HG02623 (cell line): ENCODE measurements around the gene AGAP1.
"Not testable (repeated sequence)": the region's sequence is repeated elsewhere in the genome, so short reads cannot be mapped to it uniquely, and the experiment has no call there.

ENCODE experiments used
- ATAC-seq: cut with Tn5 transposase; IDR thresholded peaks from one replicate; pipeline ENCODE4 v1.9.1; 2021; ENCODE audit warnings: moderate library complexity; ENCODE audit not compliant: unreplicated experiment

AGAP1 gene

DNA sequence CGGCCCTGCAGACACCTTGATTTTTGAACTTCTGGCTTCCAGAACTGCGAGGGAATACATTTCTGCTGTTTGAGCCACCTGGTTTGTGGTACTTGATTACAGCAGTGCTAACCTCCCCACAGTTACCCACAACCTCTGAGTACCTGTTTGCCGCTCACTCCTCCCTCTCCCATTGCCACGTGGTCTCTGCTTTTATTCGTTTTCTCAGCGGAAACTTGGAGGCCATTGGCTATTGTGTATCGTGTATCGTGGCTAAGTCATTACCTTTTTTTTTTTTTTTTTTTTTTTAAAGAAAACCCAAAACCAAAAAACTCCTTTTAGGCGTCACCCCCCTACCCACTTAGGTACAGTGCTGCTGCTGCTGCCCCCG, 90.8 kb downstream of the AGAP1 start:
- no peak for ATAC-seq

DNA sequence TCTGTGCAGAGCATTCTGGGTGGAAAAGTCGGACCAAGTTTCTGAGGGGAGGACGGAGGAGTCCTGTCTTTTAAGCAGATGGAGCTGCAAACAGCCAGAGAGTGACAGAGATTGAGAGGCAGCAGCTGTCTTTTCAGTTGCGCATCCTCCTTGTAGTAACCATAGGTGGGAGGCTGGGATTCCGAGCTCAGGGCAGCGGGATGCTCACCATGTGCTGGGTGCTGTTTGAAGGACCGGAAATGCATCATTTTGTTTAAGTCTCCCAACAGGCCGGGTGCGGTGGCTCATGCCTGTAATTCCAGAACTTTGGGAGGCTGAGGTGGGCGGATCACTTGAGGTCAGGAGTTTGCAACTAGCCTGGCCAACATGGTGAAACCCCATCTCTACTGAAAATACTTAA, 93.4 kb downstream of the AGAP1 start:
- ATAC-seq, result no peak

DNA sequence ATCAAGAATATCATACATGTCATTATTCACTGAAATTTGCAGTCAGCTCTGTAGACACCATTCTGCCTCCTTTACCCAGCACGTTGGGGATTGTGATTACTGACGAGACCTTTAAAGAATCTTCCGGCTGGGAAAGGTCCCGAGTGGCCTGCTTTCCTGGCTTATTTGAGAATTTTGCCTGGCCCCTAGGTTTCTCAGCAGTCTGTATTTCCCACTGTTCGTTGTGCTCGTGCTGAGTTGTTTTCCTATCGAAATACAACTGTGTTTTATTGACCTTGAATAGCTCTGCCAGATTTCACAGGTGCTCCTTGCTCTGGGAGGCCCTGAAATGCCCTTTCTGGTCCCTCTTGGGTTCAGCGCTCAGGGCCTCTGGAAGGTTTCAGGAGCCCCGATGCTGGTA, 94.9 kb downstream of the AGAP1 start:
- no peak for ATAC-seq

DNA sequence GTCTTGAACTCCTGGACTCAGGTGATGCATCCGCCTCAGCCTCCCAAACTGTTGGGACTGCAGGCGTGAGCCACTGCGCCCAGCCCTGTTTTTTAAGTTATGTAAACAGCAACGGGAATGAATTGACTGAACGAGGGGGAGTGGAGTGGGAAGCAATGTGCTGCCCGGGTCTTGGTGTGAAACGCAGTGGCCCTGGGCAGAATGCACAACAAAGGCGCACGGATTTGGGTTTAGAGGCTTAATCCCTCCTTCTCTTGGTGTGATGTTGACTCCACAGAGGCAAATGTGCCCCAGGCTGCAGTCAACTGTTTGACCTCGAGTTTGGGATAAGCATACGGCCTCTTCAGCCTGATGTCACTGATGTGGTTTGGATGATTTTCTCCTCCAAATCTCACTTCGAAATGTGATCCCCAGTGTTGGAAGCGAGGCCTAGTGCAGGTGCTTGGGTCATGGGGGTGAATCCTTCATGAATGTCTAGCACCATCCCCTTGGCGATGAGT, 97.4 kb downstream of the AGAP1 start:
- no peak for ATAC-seq

DNA sequence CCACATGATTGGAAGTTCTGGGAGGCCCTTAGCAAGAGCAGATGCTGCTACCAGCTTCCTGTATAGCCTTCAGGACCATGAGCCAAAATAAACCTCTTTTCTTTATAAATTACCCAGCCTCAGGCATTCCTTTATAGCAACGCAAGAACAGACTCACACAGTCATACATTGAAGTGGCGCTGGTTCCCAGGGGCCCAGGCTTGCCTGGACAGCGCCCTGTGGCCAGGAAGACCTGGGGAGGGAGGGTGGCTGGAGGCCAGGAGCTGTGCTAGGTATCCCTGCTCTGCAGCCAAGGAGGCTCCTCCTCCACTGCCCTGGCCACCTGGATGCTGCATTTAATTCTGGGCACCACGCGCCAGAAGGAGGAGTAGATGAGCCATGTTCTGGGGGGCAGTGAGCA, 98.1 kb downstream of the AGAP1 start:
- no peak for ATAC-seq

DNA sequence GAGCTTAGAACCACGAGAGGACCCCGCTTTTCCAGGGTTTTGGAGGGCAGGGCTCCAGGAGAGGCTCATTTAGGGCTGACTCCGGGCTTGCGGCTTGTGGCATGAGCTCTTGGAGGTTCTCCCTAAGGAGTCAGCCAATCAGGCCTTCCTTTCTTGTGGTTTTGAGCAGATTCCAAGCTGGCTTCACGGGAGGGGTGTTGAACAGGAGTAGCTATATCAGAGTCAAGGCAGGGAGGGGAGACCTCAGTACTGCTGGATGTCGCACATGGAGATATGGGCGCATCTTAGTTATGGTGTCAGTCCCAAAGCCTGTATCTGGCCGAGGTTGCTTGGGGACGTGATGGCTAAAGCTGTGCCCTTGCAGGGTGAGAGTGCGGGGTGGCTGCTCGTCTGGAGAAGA, 98.6 kb downstream of the AGAP1 start:
- ATAC-seq, result no peak

DNA sequence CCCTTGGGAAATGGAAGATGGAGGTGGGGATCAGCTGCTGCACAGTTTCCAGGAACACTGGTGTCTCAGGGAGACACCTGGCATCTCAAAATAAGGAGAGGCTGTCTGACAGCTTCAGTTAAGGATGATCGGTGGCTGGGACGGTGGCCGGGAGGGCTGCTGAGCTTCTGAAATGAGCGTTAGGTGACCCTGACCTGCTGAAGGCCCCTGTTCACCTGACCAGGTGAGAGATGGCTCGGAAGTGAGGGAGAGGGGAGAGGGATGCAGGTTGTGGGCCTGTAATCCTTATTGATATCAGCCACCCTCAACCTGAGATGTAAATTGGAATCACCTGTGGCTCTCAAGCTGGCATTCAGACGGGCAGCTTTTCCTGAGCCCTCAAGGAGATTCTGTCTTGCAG, 99.0 kb downstream of the AGAP1 start:
- no peak for ATAC-seq

DNA sequence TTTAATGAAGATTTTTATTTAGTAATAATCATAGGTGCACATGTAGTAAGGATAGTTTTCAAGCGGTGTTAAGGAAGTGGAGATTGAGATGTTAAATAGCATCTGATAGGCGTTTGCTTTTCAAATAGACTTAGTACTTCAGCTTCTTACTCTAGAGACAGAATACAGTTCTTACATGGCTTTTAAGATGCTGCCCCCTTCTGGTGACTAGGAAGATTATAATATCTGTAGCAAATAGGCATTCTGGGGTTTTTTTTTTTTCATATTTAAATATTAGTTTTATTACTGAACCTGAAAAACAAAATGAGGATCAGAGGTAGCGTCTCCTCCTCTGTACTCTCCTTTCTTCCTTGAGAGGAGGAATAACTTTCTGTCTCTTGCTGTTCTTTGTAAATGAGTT, 100.2 kb downstream of the AGAP1 start:
- no peak for ATAC-seq

DNA sequence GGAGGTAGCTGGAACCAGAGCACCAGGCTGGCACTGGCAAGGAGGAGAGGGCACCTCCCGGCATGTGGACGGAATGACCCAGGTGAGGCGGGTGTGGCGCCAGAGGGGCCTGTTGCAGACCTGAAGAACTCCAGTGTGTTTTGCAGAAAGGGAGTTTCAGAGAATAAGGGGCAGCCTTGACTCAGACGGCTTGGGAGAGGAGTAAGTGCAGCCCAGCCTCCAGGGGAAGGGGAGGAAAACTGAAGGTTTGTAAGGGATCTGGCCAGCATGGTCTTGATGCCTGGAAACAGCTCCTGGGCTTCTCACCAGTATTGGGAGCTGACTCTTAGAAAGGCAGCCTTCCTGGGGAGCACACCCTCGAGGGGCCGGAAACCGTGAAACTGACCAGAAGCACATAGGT, 101.1 kb downstream of the AGAP1 start:
- no peak for ATAC-seq

DNA sequence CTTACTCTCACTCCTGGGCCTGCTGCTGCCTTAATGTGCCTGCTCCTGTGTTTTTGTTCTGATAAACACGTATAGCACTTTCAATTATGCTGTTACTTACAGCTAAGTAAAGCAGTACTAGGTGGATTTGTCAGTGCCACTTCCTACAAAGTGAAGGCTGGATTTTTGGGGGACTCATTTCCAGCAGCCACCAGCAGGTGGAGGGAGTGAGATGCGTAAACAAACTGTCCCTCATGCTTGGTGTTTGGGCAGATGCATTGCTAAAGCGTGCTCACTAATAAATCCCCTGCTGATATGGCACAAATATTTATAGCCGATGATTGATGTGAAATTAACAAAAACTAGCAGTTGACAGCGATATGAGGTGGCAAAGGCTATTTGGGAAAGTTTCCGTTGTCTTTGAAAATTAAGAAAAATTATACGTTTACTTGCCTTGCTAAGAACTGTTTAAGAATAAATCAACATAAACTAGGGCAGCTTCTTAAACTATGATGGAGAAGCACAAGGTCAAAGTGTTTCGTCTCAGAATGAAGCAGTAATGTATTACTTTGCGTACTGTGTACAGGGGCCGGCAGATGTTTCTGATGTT, 101.7 kb downstream of the AGAP1 start:
- ATAC-seq, result no peak

DNA sequence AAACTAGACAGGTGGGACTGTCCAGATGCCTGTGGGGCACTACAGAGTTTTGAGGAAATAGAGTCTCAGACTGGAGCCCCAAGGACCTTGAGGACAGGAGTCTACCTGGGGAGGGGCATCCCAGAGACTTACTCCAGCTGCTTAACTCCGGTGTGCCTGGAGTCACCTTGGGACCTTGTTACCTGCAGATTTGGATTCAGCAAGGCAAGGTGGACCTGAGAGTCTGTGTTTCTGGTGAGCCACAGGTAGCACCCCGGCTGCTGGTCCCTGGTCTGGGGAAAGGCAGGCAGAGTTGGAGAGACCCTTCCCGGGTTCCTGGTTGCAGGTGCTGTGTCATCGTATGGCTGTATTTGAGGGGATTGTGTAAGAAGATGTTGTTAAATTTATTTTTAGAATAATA, 102.4 kb downstream of the AGAP1 start:
- no peak for ATAC-seq

DNA sequence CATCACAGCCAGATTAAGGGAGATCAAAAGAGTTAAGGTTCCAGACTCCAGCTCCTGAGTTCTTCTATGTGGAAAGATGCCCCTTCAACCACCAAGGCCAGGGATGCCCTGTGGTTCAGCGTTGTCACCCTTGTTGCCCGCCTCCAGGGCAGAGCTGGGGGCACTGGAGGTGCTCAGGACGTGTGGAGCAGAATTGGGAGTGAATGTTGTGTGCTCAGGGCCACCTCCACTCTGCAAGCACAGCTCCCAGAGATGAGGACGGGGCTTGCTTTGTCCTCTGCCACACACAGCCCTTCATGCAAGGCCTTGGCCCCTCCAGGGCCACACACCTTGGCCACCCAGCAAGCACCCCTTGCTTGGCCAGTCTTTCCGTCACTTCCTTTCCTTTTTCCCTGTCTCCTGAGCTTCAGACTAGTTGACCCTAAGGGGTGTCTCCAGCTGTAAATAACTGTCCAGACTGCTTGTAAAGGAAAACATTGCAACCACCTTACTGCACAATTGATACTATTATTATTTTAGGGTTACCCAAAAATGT, 103.3 kb downstream of the AGAP1 start:
- no peak for ATAC-seq

DNA sequence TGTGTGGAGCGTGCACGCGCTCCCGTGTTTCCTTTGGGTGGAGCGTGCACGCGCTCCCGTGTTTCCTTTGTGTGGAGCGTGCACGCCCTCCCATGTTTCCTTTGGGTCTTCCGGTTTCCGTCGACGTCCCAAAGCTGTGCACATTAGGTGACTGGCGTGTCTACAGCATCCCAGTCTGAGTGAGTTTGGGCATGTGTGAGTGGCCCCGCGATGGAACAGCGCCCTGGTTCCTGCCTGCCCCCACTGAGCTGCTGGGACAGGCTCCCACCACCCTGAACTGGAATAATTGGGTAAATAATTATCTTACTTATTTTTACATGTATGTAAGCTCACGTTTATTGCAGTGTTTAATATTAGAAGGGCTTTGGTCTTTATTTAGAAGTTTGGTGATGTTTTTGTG, 104.2 kb downstream of the AGAP1 start:
- ATAC-seq, result no peak

DNA sequence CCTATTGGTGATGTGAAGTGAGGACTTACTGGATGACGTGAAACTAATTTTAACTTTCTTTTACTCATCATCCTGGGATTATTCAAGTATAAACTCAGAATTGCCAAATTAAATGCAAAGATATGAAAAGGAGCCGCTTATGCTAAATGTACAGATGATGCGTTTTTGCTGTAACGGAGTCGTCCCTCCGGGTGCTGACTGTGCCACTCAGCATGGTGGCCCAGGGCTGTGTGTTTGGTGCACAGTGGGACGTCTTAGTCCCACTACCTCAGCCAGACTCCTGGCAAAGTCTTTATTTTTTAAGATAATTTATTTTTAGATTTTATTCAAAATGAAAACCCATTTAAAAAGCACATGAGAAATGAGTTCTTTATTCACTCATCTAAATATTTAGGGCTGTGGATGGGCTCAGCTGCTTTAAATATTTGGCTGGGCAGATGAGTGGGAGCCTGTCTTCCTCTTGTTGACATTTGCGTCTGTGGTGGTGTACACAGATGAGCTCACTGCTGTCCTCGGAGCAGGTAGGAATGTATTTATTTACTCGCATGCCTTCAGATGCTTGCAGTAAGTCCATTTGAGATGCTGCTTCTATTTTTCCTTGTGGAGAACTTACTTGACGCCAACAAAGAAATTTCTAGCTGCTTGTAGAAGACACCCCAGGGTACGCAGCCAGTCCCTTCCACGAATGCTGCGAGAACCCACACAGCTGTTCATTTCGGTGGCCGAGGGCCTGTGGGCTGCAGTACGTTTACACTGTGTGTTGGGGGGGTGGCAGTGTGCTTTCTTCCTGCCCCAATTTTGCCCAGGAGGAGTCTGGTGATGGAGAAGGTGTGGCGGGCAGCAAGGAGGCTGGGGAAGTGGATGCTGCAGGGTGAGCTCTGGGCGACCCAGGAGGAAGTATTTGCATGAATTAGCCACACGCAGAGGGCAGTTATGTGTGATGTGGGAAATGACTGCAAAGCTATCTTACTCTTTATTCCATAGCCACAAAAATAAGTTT, 105.0 kb downstream of the AGAP1 start:
- no peak for ATAC-seq

DNA sequence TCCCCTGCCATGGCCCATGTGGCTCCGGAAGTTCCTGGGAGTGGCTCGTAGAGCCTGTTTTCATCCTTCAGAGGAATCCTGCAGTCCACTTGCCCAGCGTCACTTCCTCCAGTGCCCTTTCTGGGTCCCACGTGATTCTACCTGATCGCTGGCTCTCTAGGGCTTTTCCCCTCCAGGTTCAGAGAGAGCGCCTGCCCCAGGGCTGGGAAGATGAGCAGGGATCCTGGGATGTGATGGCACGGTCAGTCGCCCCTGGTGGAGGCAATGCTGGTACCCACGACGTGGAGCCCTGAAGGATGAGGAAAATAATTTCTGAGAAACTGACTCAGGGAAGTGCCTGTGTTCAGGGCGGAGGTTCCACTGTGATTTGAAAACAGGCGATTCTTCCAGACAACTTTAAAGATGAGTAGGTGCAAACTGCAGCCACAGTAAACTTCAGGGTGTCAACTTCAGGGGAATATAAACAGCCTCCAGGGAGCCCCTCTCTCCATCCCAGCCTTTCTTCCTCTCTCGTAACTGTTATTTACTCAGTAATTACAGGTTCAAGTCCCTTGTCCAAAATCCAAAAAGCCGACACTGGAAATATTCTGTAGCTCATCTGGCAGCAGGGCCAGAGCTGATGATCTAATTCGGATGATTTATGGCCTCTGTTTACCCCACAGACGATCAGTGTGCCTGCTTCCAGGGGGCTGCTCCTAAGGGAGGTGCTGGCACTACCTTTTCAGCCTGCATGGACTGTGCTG, 105.9 kb downstream of the AGAP1 start:
- no peak for ATAC-seq

DNA sequence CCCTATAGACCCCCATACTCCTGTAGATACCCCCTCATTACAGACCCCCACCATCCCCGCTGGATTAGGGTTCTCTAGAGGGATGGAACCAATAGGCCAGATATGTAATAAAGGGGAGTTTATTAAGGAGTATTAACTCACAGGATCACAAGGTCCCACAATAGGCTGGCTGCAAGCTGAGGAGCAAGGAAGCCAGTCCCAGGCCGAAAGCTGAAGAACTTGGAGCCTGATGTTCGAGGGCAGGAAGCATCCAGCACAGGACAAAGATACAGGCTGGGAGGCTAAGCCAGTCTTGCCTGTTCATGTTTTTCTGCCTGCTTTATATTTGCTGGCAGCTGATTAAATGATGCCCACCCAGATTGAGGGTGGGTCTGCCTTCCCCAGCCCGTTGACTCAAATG, 106.6 kb downstream of the AGAP1 start:
- ATAC-seq, result no peak

DNA sequence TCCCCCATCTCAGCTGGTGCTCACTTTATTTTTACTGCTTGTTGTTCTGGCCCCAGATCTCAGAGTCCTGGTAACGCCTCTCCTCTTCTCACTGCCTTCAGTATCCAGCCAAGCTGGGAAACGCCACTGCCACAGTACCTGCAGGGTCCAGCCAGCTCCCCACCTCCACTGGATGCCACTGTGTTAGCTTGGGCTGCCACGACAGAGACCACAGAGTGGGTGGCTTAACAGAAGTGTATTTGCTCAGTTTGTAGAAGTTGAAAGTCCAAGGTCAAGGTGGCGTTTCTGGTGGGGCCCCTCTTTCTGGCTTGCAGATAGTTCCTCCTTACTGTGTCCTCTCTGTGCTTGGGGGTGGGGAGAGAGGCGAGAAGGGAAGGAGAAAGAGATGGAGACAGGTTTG, 107.1 kb downstream of the AGAP1 start:
- ATAC-seq, result no peak

DNA sequence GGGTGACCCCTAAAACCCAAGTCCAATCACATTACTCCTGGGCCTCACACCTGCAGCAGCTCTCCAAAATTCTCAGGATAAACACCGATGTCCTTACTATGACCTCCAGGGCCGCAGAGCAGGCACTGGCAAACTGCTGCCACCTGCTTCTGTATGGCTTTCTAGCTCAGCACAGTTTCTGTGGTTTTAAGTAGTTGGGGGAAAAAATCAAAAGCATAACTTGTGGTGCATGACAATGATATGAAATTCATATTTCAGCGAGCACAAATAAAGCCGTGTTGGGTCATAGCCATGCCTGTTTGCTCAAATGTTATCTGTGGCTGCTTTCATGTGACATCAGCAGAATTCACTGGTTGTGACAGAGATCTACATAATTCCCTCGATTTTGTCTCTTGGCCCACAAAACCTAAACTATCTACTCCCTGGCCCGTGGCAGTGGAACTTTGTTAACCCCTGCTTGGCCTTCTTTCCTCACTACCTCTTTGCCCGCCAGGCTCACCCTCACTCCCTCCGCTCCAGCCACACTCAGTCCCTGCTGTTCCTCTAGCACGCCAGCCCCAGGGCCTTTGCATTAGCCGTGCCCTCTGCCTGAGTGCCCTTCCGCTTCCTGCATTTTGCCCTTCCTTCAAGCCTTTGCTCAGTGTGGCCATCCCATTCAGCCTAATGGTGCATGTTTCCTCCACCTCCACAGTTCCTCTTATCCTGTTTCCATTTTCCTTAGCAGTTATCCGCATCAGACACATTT, 108.3 kb downstream of the AGAP1 start:
- ATAC-seq, result no peak

DNA sequence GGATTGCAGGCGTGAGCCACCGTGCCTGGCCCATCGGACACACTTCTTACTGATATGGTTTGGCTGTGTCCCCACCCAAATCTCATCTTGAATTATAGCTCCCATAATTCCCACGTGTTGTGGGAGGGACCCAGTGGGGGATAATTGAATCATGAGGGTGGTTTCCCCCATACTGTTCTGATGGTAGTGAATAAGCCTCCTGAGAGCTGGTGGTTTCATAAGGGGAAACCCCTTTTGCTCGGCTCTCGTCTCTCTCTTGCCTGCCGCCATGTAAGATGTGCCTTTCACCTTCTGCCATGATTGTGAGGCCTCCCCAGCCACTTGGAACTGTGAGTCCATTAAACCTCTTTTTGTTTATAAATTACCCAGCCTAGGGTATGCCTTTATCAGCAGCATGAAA, 109.1 kb downstream of the AGAP1 start:
- ATAC-seq, result not testable (repeated sequence)

DNA sequence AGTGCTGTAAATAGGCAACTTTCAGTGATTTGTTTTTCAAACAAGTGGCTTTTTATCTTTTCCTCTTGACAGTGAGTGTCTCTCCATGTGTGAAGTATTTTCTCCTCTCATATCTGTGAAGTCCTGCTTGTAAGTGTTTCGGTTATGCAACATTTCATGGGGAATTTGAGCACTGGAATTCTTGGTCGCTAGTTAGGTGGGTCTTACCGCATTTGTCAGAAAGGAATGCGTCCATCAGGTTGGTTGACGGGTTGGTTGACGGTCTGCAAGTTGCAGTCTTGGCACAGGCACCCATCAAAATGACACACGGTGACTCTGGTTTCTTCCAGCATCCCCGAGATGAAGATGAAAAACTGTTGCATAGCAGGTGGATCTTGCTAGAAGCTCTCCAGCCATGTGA, 109.8 kb downstream of the AGAP1 start:
- ATAC-seq, result no peak
